CD4-positive, alpha-beta memory T cell (primary cell): ENCODE measurements around the gene CLIC5. TPM values are rescaled to one million over a fixed set of nuclear protein-coding genes. Genes with fewer than 3 reads are reported as not detected.

ENCODE experiments used
- CTCF ChIA-PET: fragments of 350-600 bp; sonication (Branson Sonifier 250); formaldehyde crosslinking; loops from one replicate; lab custom pipeline; 2021; ENCODE audit warnings: inconsistent platforms; ENCODE audit not compliant: partially characterized antibody; lab: Charles Lee
- POLR2A ChIA-PET: fragments of 350-600 bp; sonication (Branson Sonifier 250); formaldehyde crosslinking; loops from one replicate; lab custom pipeline; 2021; ENCODE audit not compliant: partially characterized antibody; lab: Charles Lee
- DNase-seq, 5 donors: peaks; one replicate each; pipeline versions ENCODE4 v3.0.0 to v3.0.0-alpha.2; 2020 to 2022; ENCODE audit warnings: mixed read lengths in 1 of 5
- H3K27ac ChIP-seq: one replicate; pipeline ENCODE4 v1.7.0; 2013; ENCODE audit warnings: low read depth, low read length
- H3K27me3 ChIP-seq: 2 replicates; pipeline ENCODE4 v1.7.0; 2013; ENCODE audit warnings: mild to moderate bottlenecking, low read length, moderate library complexity; ENCODE audit not compliant: insufficient read depth
- H3K36me3 ChIP-seq: 2 replicates; pipeline ENCODE4 v1.7.0; 2013; ENCODE audit warnings: mild to moderate bottlenecking, low read length, moderate library complexity; ENCODE audit not compliant: insufficient read depth
- H3K4me1 ChIP-seq: 2 replicates; pipeline ENCODE4 v1.7.0; 2013; ENCODE audit warnings: mild to moderate bottlenecking, low read length, moderate library complexity; ENCODE audit not compliant: insufficient read depth
- H3K4me3 ChIP-seq, 2 donors: one replicate each; pipeline ENCODE4 v1.7.0; 2013; ENCODE audit warnings: low read length in 2 of 2, mild to moderate bottlenecking in 1 of 2
- H3K9me3 ChIP-seq, 2 donors: one replicate each; pipeline ENCODE4 v1.7.0; 2013; ENCODE audit warnings: low read length in 2 of 2, control low read depth in 1 of 2; ENCODE audit not compliant: control insufficient read depth in 1 of 2
- H3K27ac Mint-ChIP-seq, 7 donors: one replicate each; pipeline ENCODE4 v1.8.0; 2020 to 2021; ENCODE audit warnings: mixed read lengths in 7 of 7, mild to moderate bottlenecking in 6 of 7, inconsistent platforms in 3 of 7, moderate library complexity in 3 of 7
- H3K27me3 Mint-ChIP-seq, 2 donors: one replicate each; pipeline ENCODE4 v1.8.0; 2020 to 2021; ENCODE audit warnings: mixed read lengths in 2 of 2
- H3K36me3 Mint-ChIP-seq, 2 donors: one replicate each; pipeline ENCODE4 v1.8.0; 2020 to 2021; ENCODE audit warnings: mixed read lengths in 2 of 2, inconsistent platforms in 1 of 2, mild to moderate bottlenecking in 1 of 2
- H3K4me1 Mint-ChIP-seq, 4 donors: one replicate each; pipeline ENCODE4 v1.8.0; 2020 to 2021; ENCODE audit warnings: mixed read lengths in 4 of 4, mild to moderate bottlenecking in 1 of 4
- H3K4me3 Mint-ChIP-seq, 8 donors: one replicate each; pipeline ENCODE4 v1.8.0; 2020 to 2021; ENCODE audit warnings: mixed read lengths in 8 of 8, mild to moderate bottlenecking in 7 of 8, moderate library complexity in 6 of 8, inconsistent platforms in 3 of 8
- H3K9me3 Mint-ChIP-seq, 8 donors: one replicate each; pipeline ENCODE4 v1.8.0; 2020 to 2021; ENCODE audit warnings: mixed read lengths in 8 of 8, mild to moderate bottlenecking in 5 of 8, inconsistent platforms in 3 of 8, moderate library complexity in 1 of 8
- intact Hi-C: fragments of 100-400 bp; cut with micrococcal nuclease; formaldehyde crosslinking; loops from one replicate; pipeline ENCODE4 v1.15.1; 2023
- polyA plus RNA-seq, 2 donors: library from polyadenylated mRNA; unstranded; fragments of 300-500 nt; fragmentation: Illumina TruSeq; gene quantifications; one replicate each; pipeline ENCODE4 v1.2.3, GENCODE V29; 2021
- total RNA-seq, 2 experiments: library from RNA; stranded (reverse); gene quantifications; one replicate each; pipeline ENCODE4 v1.2.3, GENCODE V29; 2021

The CLIC5 gene
- total and polyA plus RNA-seq, 4 experiments from 2014 or later = 3.4 to 18.4 (median 12.4) TPM

DNA sequence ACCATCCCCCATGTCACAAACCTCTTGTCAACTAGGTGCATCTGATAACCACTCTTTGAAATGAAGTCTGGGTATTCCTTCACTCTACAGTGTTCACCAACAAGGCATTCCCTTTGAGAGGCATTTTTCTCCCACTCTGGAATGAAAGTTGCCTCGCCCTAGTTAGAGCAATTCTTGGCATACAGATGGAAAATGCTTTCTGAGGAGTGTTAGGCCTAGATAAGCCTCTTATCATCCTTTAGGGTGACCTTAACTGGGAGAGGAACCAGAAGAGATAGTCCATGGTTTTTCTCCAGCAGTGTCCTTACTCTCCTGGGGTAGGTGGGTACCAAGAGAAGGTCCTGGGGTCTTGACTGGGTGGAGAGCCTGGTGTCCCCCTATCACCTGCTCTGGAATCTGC lies 14.8 kb downstream of the CLIC5 start:
- H3K36me3 Mint-ChIP-seq = peaks cover 4 to 17% of the 10 kb centered on the region in 2 donors
- intact Hi-C loops = no loop called here
- peaks cover 0 to 3% (median 0%) of the 10 kb centered on the region in 8 donors for H3K9me3 Mint-ChIP-seq
- no peaks in the 10 kb centered on the region for H3K27me3 ChIP-seq
- no peak overlapping the region for H3K4me3 ChIP-seq
- no peaks in the 10 kb centered on the region for H3K27me3 Mint-ChIP-seq
- H3K9me3 ChIP-seq = no peaks in the 10 kb centered on the region
- no peaks in the 10 kb centered on the region for H3K4me1 ChIP-seq
- H3K4me3 Mint-ChIP-seq = no peak overlapping the region
- CTCF ChIA-PET = no interaction called here
- no peaks in the 10 kb centered on the region for H3K36me3 ChIP-seq
- no peak overlapping the region for H3K27ac ChIP-seq
- POLR2A ChIA-PET = no interaction called here
- H3K27ac Mint-ChIP-seq = no peak overlapping the region
- peaks cover 0 to 4% (median 3%) of the 10 kb centered on the region in 4 donors for H3K4me1 Mint-ChIP-seq
- no peak for DNase-seq

DNA sequence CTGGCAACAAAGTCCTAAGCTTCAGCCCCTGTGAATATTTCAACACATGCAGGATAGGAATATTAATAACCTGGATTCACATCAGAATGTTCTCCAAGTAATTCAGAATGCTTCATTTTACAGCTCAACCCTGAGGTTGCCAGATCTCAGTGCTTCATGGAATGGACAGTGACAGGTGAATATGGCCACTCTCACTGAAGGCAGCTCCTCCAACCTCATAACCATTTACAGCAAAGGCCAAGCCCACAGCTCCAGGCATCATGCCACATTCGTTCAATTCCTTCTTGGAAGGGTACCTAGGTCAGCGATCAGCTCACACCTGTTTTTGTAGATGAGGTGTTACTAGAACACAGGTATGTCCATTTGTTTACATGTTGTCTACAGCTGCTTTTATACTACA lies 17.1 kb downstream of the CLIC5 start:
- ChIA-PET POLR2A (interaction anchor here (1.0 kb wide), 1 partner anchor 13 kb away, joined by 4 read pairs; no protein-coding TSS in a partner anchor), CTCF (interaction anchor here (0.9 to 1.5 kb wide), 4 partner anchors 9 to 16 kb away, joined by 3 to 8 read pairs (median 3); no protein-coding TSS in a partner anchor)
- Histone ChIP-seq H3K36me3 (no peaks in the 10 kb centered on the region), H3K4me3 (no peak overlapping the region), H3K4me1 (no peaks in the 10 kb centered on the region), H3K9me3 (no peaks in the 10 kb centered on the region), H3K27me3 (no peaks in the 10 kb centered on the region), H3K27ac (no peak overlapping the region)
- H3K27ac Mint-ChIP-seq = peak overlapping the region in 1 of 7 donors; percentile 4
- H3K36me3 Mint-ChIP-seq = peaks cover 4 to 13% of the 10 kb centered on the region in 2 donors
- peaks cover under 1 to 4% (median 3%) of the 10 kb centered on the region in 4 donors for H3K4me1 Mint-ChIP-seq
- H3K27me3 Mint-ChIP-seq = no peaks in the 10 kb centered on the region
- H3K9me3 Mint-ChIP-seq = peaks cover 0 to 5% (median 0%) of the 10 kb centered on the region in 8 donors
- intact Hi-C loops = no loop called here
- no peak overlapping the region for H3K4me3 Mint-ChIP-seq
- DNase-seq = no peak

DNA sequence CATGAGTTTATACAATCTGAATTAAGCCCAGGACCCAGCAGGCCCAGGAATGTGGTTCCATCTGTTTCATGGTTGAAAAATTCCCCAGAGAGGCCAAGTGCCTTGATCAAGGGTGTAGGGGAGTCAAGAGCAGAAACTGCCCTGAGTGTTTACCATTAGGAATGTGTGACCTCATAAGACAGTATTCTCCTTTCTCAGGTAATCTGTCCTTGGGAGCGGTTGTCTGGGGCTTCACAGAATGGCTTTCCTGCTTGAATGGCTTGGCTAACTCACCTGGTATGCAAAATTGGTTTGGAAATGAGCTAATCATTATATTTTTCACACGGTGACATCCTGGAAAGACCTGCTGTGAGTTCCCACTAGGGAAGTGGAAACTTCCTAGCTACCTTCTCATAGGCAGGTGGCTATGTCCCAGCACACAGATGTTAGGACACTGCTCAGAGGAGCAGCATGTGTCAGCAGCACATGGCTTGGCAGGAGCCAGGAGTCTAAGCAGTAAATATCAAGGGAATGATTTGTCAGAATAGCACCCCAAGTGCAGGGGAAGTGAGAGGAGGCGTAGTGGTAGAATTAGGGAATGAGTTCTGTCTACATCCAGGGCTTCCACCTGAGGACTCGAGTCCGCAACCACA lies 17.7 kb downstream of the CLIC5 start:
- Mint-ChIP-seq H3K9me3 (peaks cover 0 to 5% (median 0%) of the 10 kb centered on the region in 8 donors), H3K4me3 (no peak overlapping the region), H3K36me3 (peaks cover 4 to 13% of the 10 kb centered on the region in 2 donors), H3K27me3 (no peaks in the 10 kb centered on the region), H3K4me1 (peaks cover 3 to 4% (median 4%) of the 10 kb centered on the region in 4 donors), H3K27ac (peak overlapping the region in 2 of 7 donors; percentile 59 to 64)
- POLR2A ChIA-PET = no interaction called here
- H3K4me3 ChIP-seq = no peak overlapping the region
- intact Hi-C loops = no loop called here
- no peak overlapping the region for H3K27ac ChIP-seq
- DNase-seq = no peak
- CTCF ChIA-PET = interaction anchor here (0.9 to 1.5 kb wide), 4 partner anchors 8 to 16 kb away, joined by 3 to 8 read pairs (median 3); no protein-coding TSS in a partner anchor
- no peaks in the 10 kb centered on the region for H3K27me3 ChIP-seq
- H3K36me3 ChIP-seq = no peaks in the 10 kb centered on the region
- H3K9me3 ChIP-seq = no peaks in the 10 kb centered on the region
- H3K4me1 ChIP-seq = no peaks in the 10 kb centered on the region

DNA sequence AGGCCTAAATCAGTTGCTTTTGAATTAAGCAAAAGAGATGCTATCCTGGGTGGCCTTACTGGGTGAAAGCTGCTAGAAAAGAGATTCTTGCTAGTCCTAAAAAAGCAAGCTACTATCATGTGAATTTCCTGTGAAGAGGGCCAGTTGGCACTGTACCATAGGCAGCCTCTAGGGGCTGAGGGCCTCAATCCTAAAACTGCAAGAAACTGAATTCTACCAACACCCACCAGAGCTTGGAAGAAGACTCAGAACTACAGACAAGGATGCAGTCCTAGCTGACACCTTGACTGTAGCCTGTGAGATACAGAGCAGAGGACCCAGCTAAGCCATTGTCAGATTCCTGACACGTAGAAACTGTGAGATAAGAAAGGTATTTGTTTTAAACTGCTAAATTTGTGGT lies 24.5 kb downstream of the CLIC5 start:
- Mint-ChIP-seq H3K9me3 (peaks cover 0 to 3% (median 0%) of the 10 kb centered on the region in 8 donors), H3K4me1 (peaks cover 6 to 12% (median 7%) of the 10 kb centered on the region in 4 donors), H3K27me3 (no peaks in the 10 kb centered on the region), H3K4me3 (no peak overlapping the region), H3K27ac (peak overlapping the region in 1 of 7 donors; percentile 6), H3K36me3 (peaks cover 2 to 7% of the 10 kb centered on the region in 2 donors)
- DNase-seq = no peak
- Histone ChIP-seq H3K4me1 (no peaks in the 10 kb centered on the region), H3K27me3 (no peaks in the 10 kb centered on the region), H3K9me3 (no peaks in the 10 kb centered on the region), H3K27ac (no peak overlapping the region), H3K36me3 (no peaks in the 10 kb centered on the region), H3K4me3 (no peak overlapping the region)
- intact Hi-C loops = no loop called here
- POLR2A ChIA-PET = interaction anchor here (1.1 to 1.3 kb wide), 2 partner anchors 22 to 25 kb away, joined by 3 read pairs; partner anchors contain the start of gene CLIC5
- CTCF ChIA-PET = interaction anchor here (0.5 to 2.0 kb wide), 5 partner anchors 15 to 113 kb away, joined by 3 to 5 read pairs (median 3); no protein-coding TSS in a partner anchor

DNA sequence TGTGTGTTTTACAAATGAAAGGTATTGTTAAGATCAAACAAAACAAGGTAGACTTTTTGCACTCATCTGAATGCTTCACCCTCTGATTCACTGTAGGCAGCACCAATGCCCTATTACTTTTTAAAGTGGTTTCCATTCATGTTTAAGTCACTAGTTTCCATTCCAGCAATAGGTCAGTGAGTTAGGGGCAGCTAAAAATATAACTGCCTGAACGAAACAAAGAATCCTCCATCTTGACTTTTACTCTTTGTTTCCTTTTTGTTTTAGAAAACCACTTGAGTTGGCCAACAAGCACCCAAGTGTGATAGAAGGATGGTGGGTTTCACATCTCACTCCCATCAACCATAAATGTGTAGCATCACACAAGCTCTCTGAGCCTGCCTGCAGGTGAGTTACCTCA lies 25.5 kb downstream of the CLIC5 start:
- Histone ChIP-seq H3K4me1 (no peaks in the 10 kb centered on the region), H3K9me3 (no peaks in the 10 kb centered on the region), H3K36me3 (no peaks in the 10 kb centered on the region), H3K4me3 (no peak overlapping the region), H3K27ac (no peak overlapping the region), H3K27me3 (no peaks in the 10 kb centered on the region)
- no peak overlapping the region for H3K27ac Mint-ChIP-seq
- ChIA-PET POLR2A (interaction anchor here (1.3 kb wide), 1 partner anchor 26 kb away, joined by 3 read pairs; the partner anchor contains the start of gene CLIC5), CTCF (interaction anchor here (1.4 to 2.0 kb wide), 5 partner anchors 8 to 51 kb away, joined by 3 to 6 read pairs (median 4); no protein-coding TSS in a partner anchor)
- peaks cover 6 to 12% (median 8%) of the 10 kb centered on the region in 4 donors for H3K4me1 Mint-ChIP-seq
- H3K36me3 Mint-ChIP-seq = peaks cover 2 to 12% of the 10 kb centered on the region in 2 donors
- H3K27me3 Mint-ChIP-seq = no peaks in the 10 kb centered on the region
- H3K9me3 Mint-ChIP-seq = peaks cover 0 to 3% (median 0%) of the 10 kb centered on the region in 8 donors
- H3K4me3 Mint-ChIP-seq = no peak overlapping the region
- DNase-seq = no peak
- intact Hi-C loops = no loop called here

DNA sequence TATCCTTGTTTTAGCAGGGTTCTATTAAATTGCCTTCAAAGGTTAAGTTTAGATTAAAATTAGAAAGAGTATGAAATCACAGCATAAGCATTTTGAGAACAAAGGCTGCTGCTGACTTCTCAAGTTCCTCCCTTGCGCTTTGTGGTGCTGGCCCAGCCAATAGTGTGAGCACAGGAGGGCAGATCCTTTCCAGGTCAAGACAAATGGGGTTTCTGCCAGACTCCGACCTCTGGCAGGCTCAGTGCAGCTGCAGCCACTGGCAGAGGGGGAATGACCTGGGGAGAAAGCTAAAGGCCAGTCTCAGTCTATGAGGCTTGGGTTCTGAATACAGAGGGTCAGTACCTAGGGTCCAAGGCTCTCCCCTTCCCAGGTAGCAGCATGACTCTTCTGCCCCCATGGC lies 27.0 kb downstream of the CLIC5 start:
- no peaks in the 10 kb centered on the region for H3K27me3 ChIP-seq
- no peaks in the 10 kb centered on the region for H3K9me3 ChIP-seq
- H3K27ac Mint-ChIP-seq = no peak overlapping the region
- H3K36me3 ChIP-seq = no peaks in the 10 kb centered on the region
- H3K9me3 Mint-ChIP-seq = peaks cover 0 to 3% (median 0%) of the 10 kb centered on the region in 8 donors
- H3K4me1 ChIP-seq = no peaks in the 10 kb centered on the region
- no peak overlapping the region for H3K4me3 ChIP-seq
- no peak overlapping the region for H3K4me3 Mint-ChIP-seq
- intact Hi-C loops = no loop called here
- POLR2A ChIA-PET = no interaction called here
- peaks cover 2 to 25% of the 10 kb centered on the region in 2 donors for H3K36me3 Mint-ChIP-seq
- CTCF ChIA-PET = interaction anchor here (1.0 kb wide), 1 partner anchor 102 kb away, joined by 3 read pairs; no protein-coding TSS in a partner anchor
- no peak overlapping the region for H3K27ac ChIP-seq
- H3K4me1 Mint-ChIP-seq = peaks cover 7 to 13% (median 11%) of the 10 kb centered on the region in 4 donors
- no peak for DNase-seq
- no peaks in the 10 kb centered on the region for H3K27me3 Mint-ChIP-seq

DNA sequence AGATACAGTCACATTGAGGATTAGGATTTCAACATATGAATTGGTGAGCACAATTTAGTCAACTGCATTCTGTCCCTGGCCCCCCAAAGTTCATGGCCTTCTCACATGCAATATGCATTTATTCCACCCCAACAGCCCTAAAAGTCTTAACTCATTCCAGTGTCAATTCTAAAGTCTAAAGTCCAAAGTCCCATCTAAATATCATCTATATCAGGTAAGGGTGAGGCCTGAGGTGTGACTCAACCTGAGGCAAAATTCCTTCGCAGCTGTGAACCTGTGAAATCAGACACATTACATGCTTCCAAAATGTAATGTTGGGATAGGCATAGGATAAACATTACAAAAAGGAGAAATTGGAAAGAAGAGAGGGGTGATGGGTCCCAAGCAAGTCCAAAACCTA lies 27.8 kb downstream of the CLIC5 start:
- Mint-ChIP-seq H3K27ac (no peak overlapping the region), H3K4me3 (no peak overlapping the region), H3K9me3 (peaks cover 0 to 3% (median 0%) of the 10 kb centered on the region in 8 donors)

More for the DNA sequence above, 27.8 kb downstream of the CLIC5 start:
- intact Hi-C loops = no loop called here
- DNase-seq = no peak
- POLR2A ChIA-PET = no interaction called here
- peaks cover 3 to 33% of the 10 kb centered on the region in 2 donors for H3K36me3 Mint-ChIP-seq
- H3K9me3 ChIP-seq = no peaks in the 10 kb centered on the region
- no peaks in the 10 kb centered on the region for H3K4me1 ChIP-seq
- H3K4me1 Mint-ChIP-seq = peaks cover 4 to 13% (median 9%) of the 10 kb centered on the region in 4 donors
- no peak overlapping the region for H3K27ac ChIP-seq
- H3K27me3 ChIP-seq = no peaks in the 10 kb centered on the region
- no peaks in the 10 kb centered on the region for H3K27me3 Mint-ChIP-seq
- no peak overlapping the region for H3K4me3 ChIP-seq
- CTCF ChIA-PET = no interaction called here
- no peaks in the 10 kb centered on the region for H3K36me3 ChIP-seq
